Skeletal muscle tissue (tissue), 4 donors: ENCODE data around the gene BLM. TPM values are rescaled to one million over a fixed set of nuclear protein-coding genes. Genes with fewer than 3 reads are reported as not detected.

Experiments
- H3K27ac ChIP-seq: one replicate; pipeline ENCODE4 v1.7.0; 2013; ENCODE audit warnings: mild to moderate bottlenecking, low read depth, low read length, inconsistent platforms
- H3K27me3 ChIP-seq, 3 donors: one replicate each; pipeline ENCODE4 v1.7.0; 2013; ENCODE audit warnings: low read length in 3 of 3; ENCODE audit not compliant: control insufficient read depth in 3 of 3, insufficient read depth in 3 of 3
- H3K36me3 ChIP-seq, 3 donors: one replicate each; pipeline ENCODE4 v1.7.0; 2013; ENCODE audit warnings: low read length in 3 of 3; ENCODE audit not compliant: control insufficient read depth in 3 of 3, insufficient read depth in 3 of 3
- H3K4me1 ChIP-seq, 3 donors: one replicate each; pipeline ENCODE4 v1.7.0; 2013; ENCODE audit warnings: low read length in 3 of 3, mild to moderate bottlenecking in 3 of 3; ENCODE audit not compliant: control insufficient read depth in 3 of 3, insufficient read depth in 3 of 3
- H3K4me3 ChIP-seq, 3 donors: one replicate each; pipeline ENCODE4 v1.7.0; 2013; ENCODE audit warnings: low read length in 3 of 3
- H3K9ac ChIP-seq, 3 donors: one replicate each; pipeline ENCODE4 v1.7.0; 2013; ENCODE audit warnings: low read length in 3 of 3, mild to moderate bottlenecking in 3 of 3, moderate library complexity in 2 of 3, low read depth in 1 of 3
- H3K9me3 ChIP-seq, 3 donors: one replicate each; pipeline ENCODE4 v1.7.0; 2013; ENCODE audit warnings: low read length in 3 of 3; ENCODE audit not compliant: control insufficient read depth in 3 of 3
- total RNA-seq: library from RNA; depleted of rRNA; stranded (reverse); fragments of >200 nt; gene quantifications from one replicate; pipeline ENCODE4 v1.2.3, GENCODE V29; 2014
- donor health status: Osteomylitis.

Gene BLM
- total RNA-seq, 1 donor from 2014 or later = 2.1 TPM

DNA sequence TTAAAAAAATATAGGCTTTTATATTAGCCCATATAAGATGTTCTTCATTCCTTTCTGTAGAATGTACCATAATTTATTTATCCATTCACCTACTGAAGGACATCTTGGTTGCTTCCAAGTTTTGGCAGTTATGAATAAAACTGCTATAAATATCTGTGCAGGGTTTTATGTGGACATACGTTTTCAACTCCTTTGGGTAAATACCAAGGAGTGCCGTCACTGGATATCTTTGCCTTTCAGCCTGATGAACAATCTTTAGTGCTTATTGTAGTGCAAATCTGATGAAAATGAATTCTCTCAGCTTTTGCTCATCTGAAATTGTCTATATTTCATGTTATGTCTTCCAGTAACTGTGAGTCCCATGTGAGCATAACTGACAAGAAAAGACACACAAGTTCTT, 26.6 kb upstream of the BLM start:
- Histone ChIP-seq H3K36me3 (no peaks in the 10 kb centered on the region), H3K9me3 (no peaks in the 10 kb centered on the region), H3K27ac (no peak overlapping the region), H3K9ac (no peak overlapping the region), H3K4me3 (no peak overlapping the region), H3K4me1 (peaks cover 0 to 2% (median 0%) of the 10 kb centered on the region in 3 donors), H3K27me3 (no peaks in the 10 kb centered on the region)

GRCh38 chr15:90691369-90691768, 25.8 kb upstream of the BLM start:
- no peaks in the 10 kb centered on the region for H3K27me3 ChIP-seq
- H3K9me3 ChIP-seq = no peaks in the 10 kb centered on the region
- H3K36me3 ChIP-seq = no peaks in the 10 kb centered on the region
- no peak overlapping the region for H3K4me3 ChIP-seq
- H3K4me1 ChIP-seq = peaks cover 0 to 2% (median 0%) of the 10 kb centered on the region in 3 donors
- no peak overlapping the region for H3K27ac ChIP-seq
- no peak overlapping the region for H3K9ac ChIP-seq

DNA sequence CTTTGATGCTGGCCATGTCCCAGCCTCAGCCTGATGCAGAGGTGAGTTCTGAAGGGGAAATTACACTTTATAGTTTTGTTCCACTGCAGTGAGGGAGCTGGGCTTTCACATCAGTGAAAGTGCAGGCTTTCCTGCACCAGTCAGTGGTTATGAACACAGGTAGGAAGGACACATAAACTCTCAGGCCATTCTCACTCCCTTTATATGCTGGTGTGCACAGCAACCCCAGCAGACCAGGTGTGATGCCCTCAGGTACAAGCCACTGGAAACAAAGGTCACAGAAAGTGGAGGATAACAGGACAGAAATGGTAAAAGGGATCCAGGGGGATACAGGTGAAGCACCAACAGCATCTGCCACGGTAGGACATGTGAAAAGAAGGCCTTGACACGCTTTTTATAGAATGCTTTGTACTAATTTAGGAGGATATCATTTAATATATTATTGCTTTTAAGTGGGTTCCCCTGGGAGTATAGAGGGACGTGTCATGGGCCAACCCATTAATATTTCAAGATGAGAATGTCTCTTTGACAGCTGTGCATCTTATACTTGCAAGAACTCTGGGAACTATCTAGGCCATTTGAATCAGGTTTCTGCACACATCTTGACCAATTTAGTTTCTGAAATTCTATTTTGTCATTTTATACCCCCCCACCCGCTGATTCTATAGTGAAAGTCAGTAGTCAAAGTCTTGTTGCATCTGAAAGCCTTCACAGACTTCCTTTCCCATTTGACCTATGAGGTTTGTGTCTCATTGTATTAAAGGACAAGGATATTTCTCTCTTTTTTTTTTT, 25.0 kb upstream of the BLM start:
- Histone ChIP-seq H3K36me3 (no peaks in the 10 kb centered on the region), H3K4me1 (peaks cover 0 to 2% (median 0%) of the 10 kb centered on the region in 3 donors), H3K9ac (no peak overlapping the region), H3K9me3 (no peaks in the 10 kb centered on the region), H3K4me3 (no peak overlapping the region), H3K27ac (no peak overlapping the region), H3K27me3 (no peaks in the 10 kb centered on the region)

DNA sequence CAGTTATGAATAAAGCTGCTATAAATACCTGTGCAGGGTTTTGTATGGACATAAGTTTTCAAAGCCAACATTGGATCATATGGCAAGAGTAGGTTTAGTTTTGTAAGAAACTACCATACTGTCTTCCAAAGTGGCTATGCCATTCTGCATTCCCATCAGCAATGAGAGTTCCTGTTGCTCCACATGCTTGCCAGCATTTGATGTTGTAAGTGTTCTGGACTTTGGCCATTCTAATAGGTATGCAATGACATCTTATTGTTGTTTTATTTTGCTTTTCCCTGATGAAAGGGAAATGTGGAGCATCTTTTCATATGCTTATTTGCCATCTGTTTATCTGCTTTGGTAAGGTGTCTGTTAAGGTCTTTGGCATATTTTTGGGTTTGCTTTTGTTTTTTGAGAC, 22.2 kb upstream of the BLM start:
- Histone ChIP-seq H3K4me1 (peaks cover 0 to 2% (median 0%) of the 10 kb centered on the region in 3 donors), H3K36me3 (no peaks in the 10 kb centered on the region), H3K4me3 (no peak overlapping the region), H3K9me3 (no peaks in the 10 kb centered on the region), H3K9ac (no peak overlapping the region), H3K27me3 (no peaks in the 10 kb centered on the region), H3K27ac (no peak overlapping the region)

DNA sequence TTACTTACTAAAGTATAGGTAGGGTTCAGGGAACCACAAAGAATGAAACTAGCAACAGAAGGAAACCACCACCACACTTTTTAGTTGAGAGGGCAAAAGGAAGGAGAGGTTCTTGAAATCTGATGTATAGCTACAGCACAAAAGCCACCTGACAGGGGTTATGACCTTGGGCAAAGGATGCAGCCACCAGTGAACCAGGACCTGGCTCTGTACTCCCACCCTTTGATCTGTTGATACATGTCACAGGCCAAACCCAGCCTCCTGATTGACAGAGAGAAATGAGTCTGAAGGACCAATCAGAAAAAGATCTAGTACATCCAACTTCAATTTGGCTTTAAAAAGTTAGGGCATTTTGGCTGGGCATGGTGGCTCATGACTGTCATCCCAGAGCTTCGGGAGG, 20.0 kb upstream of the BLM start:
- H3K4me1 ChIP-seq = no peaks in the 10 kb centered on the region
- H3K27ac ChIP-seq = no peak overlapping the region
- no peaks in the 10 kb centered on the region for H3K36me3 ChIP-seq
- no peaks in the 10 kb centered on the region for H3K27me3 ChIP-seq
- no peaks in the 10 kb centered on the region for H3K9me3 ChIP-seq
- H3K4me3 ChIP-seq = no peak overlapping the region
- no peak overlapping the region for H3K9ac ChIP-seq

DNA sequence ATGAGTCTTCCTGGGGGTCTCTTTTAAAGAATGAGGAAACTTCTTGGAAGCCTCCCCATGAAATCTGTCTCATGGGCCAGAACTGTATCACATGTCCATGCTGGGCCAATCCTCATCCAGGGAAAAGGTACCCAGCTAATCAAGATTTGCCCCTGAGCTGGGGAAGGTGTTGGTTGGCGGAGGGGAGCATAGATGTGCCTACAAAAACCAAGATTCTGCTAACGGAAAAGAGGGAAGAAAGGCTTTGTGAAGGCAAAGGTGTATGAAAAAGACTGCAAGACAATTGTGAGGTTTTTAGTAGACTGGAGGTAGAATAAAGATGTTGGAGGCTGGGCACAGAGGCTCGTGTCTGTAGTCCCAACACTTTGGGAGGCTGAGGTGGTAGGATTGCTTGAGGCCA, 18.5 kb upstream of the BLM start:
- H3K9me3 ChIP-seq = no peaks in the 10 kb centered on the region
- no peak overlapping the region for H3K27ac ChIP-seq
- H3K4me3 ChIP-seq = no peak overlapping the region
- no peaks in the 10 kb centered on the region for H3K27me3 ChIP-seq
- no peaks in the 10 kb centered on the region for H3K36me3 ChIP-seq
- no peaks in the 10 kb centered on the region for H3K4me1 ChIP-seq
- H3K9ac ChIP-seq = no peak overlapping the region

DNA sequence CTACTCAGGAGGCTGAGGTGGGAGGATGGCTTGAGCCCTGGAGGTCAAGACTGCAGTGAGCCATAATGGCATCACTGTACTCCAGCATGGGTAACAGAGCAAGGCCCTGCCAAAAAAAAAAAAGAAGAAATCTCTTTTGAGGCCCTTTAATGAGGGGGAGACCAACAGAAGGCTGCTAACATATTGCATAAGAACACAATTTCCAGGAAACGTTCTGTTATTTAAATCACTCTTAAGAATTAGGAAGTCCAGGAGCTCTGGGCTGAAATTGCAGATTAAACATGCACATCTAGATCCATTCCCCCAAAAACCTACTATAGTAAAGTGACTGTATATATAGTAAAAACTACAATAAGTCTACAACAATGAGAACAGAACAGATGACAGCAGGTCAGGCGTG, 16.1 kb upstream of the BLM start:
- Histone ChIP-seq H3K4me1 (no peaks in the 10 kb centered on the region), H3K27me3 (no peaks in the 10 kb centered on the region), H3K4me3 (no peak overlapping the region), H3K9me3 (no peaks in the 10 kb centered on the region), H3K9ac (no peak overlapping the region), H3K27ac (no peak overlapping the region), H3K36me3 (no peaks in the 10 kb centered on the region)

GRCh38 chr15:90701880-90702630, 15.1 kb upstream of the BLM start:
- Histone ChIP-seq H3K4me3 (no peak overlapping the region), H3K27ac (no peak overlapping the region), H3K36me3 (no peaks in the 10 kb centered on the region), H3K9me3 (no peaks in the 10 kb centered on the region), H3K27me3 (no peaks in the 10 kb centered on the region), H3K9ac (no peak overlapping the region), H3K4me1 (no peaks in the 10 kb centered on the region)

DNA sequence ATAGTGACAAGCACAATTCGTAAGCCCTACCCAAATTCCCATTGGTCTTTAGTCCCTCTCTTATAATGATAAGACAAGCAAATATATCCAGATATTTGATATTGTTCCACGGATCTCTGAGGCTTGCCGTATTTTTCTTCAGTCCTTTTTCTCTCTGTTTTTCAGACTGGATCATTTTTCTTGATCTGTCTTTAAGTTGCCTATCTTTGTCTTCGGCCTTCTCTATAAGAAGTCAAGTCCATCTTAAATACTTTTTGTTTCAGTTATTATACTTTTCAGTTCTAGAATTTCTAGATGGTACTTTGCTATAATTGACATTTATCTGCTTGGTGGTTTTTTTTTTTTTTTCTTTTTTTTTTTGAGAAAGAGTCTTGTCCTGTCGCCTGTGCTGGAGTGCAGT, 13.7 kb upstream of the BLM start:
- H3K27me3 ChIP-seq = no peaks in the 10 kb centered on the region
- H3K27ac ChIP-seq = no peak overlapping the region

GRCh38 chr15:90705212-90705611, 11.9 kb upstream of the BLM start:
- Histone ChIP-seq H3K9ac (no peak overlapping the region), H3K27ac (no peak overlapping the region), H3K4me3 (no peak overlapping the region), H3K27me3 (no peaks in the 10 kb centered on the region), H3K36me3 (no peaks in the 10 kb centered on the region), H3K9me3 (no peaks in the 10 kb centered on the region), H3K4me1 (no peaks in the 10 kb centered on the region)

More for the DNA sequence above, 13.7 kb upstream of the BLM start:
- H3K4me3 ChIP-seq = no peak overlapping the region
- H3K9me3 ChIP-seq = no peaks in the 10 kb centered on the region
- H3K4me1 ChIP-seq = no peaks in the 10 kb centered on the region
- no peaks in the 10 kb centered on the region for H3K36me3 ChIP-seq
- no peak overlapping the region for H3K9ac ChIP-seq
